HepG2 (cell line): Measurements from ENCODE around the gene GAD1. TPM values are rescaled to one million over a fixed set of nuclear protein-coding genes. Genes with fewer than 3 reads are reported as not detected.

ENCODE experiments used
- ATAC-seq: fragments of 200-7000 bp; cut with Tn5 transposase; 3 replicates; pipeline ENCODE4 v1.9.1; 2020; ENCODE audit warnings: mild to moderate bottlenecking, moderate library complexity
- BruUV-seq: library from RNA; stranded (reverse); fragments of 400-500 nt; replicated peaks from 2 replicates; lab custom pipeline; 2021; lab: Mats Ljungman, UMichigan
- CTCF ChIA-PET: fragments of 300-600 bp; formaldehyde crosslinking; extraction: SDS; loops from one replicate; lab custom pipeline; 2021; ENCODE audit warnings: low total read pairs, inconsistent platforms, low intra/inter-chr PET ratio; lab: Yijun Ruan, JAX
- POLR2A ChIA-PET: fragments of 350-600 bp; sonication (Branson Sonifier 250); formaldehyde crosslinking; loops from one replicate; lab custom pipeline; 2020; ENCODE audit warnings: antibody characterized with exemption, inconsistent platforms; lab: Yijun Ruan, JAX
- DNase-seq: peaks from one replicate; pipeline ENCODE4 v3.0.0-alpha.2; 2015; ENCODE audit warnings: low spot score
- FAIRE-seq: peaks from 3 replicates; lab custom pipeline; 2011; peaks lifted over from hg19 to GRCh38; lab: Jason Lieb, UNC
- H2AFZ ChIP-seq: one replicate; pipeline ENCODE4 v1.6.1; 2011; ENCODE audit warnings: low read length, inconsistent platforms
- H3K27ac ChIP-seq: fragments of 300-600 bp; 3 replicates; pipeline ENCODE4 v1.8.0; 2011; ENCODE audit warnings: mixed run types, mild to moderate bottlenecking, mixed read lengths, low read length, inconsistent platforms; ENCODE audit not compliant: insufficient read depth; ENCODE audit errors: extremely low read length
- H3K27me3 ChIP-seq, 2 experiments: fragments of 200-600 bp in 1 of 2; 2 replicates in 1 of 2; 3 replicates in 1 of 2; pipeline versions ENCODE4 v1.6.0 to v1.8.0; 2011; ENCODE audit warnings: low read length in 2 of 2, mild to moderate bottlenecking in 2 of 2, moderate library complexity in 2 of 2, inconsistent platforms in 1 of 2; ENCODE audit not compliant: insufficient read depth in 2 of 2, control insufficient read depth in 1 of 2
- H3K36me3 ChIP-seq, 2 experiments: fragments of 200-600 bp in 1 of 2; replicated peaks in 1 of 2; 2 replicates in 1 of 2; 3 replicates in 1 of 2; pipeline versions ENCODE4 v1.5.1 to v1.8.0; 2011; ENCODE audit warnings: low read length in 2 of 2, inconsistent platforms in 1 of 2; ENCODE audit not compliant: insufficient read depth in 2 of 2, control insufficient read depth in 1 of 2
- H3K4me1 ChIP-seq: 2 replicates; pipeline ENCODE4 v1.5.1; 2012; ENCODE audit warnings: low read length, inconsistent platforms; ENCODE audit not compliant: insufficient read depth
- H3K4me2 ChIP-seq: 2 replicates; pipeline ENCODE4 v1.6.0; 2011; ENCODE audit warnings: low read depth, low read length, inconsistent platforms
- H3K4me3 ChIP-seq, 3 experiments: fragments of 200-600 bp in 1 of 3; sonication (generic), shearing (Covaris generic) in 1 of 3; replicated peaks in 1 of 3; 2 replicates each; pipeline ENCODE4 v1.5.1; 2011 to 2016; ENCODE audit warnings: low read length in 3 of 3, inconsistent platforms in 2 of 3, low read depth in 2 of 3, mild to moderate bottlenecking in 2 of 3, control low read depth in 1 of 3, mixed read lengths in 1 of 3; ENCODE audit not compliant: insufficient read depth in 1 of 3
- H3K79me2 ChIP-seq: one replicate; pipeline ENCODE4 v1.6.1; 2011; ENCODE audit warnings: low read length, inconsistent platforms; ENCODE audit not compliant: insufficient read depth
- H3K9ac ChIP-seq: 2 replicates; pipeline ENCODE4 v1.6.0; 2011; ENCODE audit warnings: mild to moderate bottlenecking, low read depth, low read length, inconsistent platforms; ENCODE audit not compliant: insufficient read depth
- H3K9me3 ChIP-seq: 2 replicates; pipeline ENCODE4 v1.5.1; 2012; ENCODE audit warnings: mild to moderate bottlenecking, low read length
- H4K20me1 ChIP-seq: 2 replicates; pipeline ENCODE4 v1.6.0; 2011; ENCODE audit warnings: inconsistent platforms, mild to moderate bottlenecking, low read length, moderate library complexity; ENCODE audit not compliant: insufficient read depth
- KDM4B ChIP-seq: sonication (generic); formaldehyde crosslinking; IDR thresholded peaks from 2 replicates; pipeline ENCODE4 v1.4.0; 2020; ENCODE audit warnings: missing genetic modification reagents
- NFAT5 ChIP-seq: sonication (generic); formaldehyde crosslinking; IDR thresholded peaks from 2 replicates; pipeline ENCODE4 v1.4.0; 2020; ENCODE audit warnings: missing genetic modification reagents
- RFX3 ChIP-seq: IDR thresholded peaks from 2 replicates; pipeline ENCODE4 v1.6.1; 2016; ENCODE audit warnings: missing biosample characterization, missing genetic modification reagents
- SMC3 ChIP-seq: IDR thresholded peaks from 2 replicates; pipeline ENCODE4 v1.6.1; 2011; ENCODE audit warnings: low read length, improper control_type of control experiment
- XRCC5 ChIP-seq: fragments of 200-400 bp; formaldehyde crosslinking; optimal IDR thresholded peaks from 2 replicates; pipeline ENCODE3; 2017; ENCODE audit warnings: mild to moderate bottlenecking, low read length
- YEATS4 ChIP-seq: sonication (generic); formaldehyde crosslinking; IDR thresholded peaks from 2 replicates; pipeline ENCODE4 v1.4.0; 2020; ENCODE audit warnings: missing genetic modification reagents, borderline replicate concordance
- ZNF251 ChIP-seq: sonication (generic); formaldehyde crosslinking; IDR thresholded peaks from 2 replicates; pipeline ENCODE4 v1.9.0; 2021; ENCODE audit warnings: mild to moderate bottlenecking, missing genetic modification reagents
- ZNF3 ChIP-seq: IDR thresholded peaks from 2 replicates; pipeline ENCODE4 v1.7.0; 2017; ENCODE audit warnings: inconsistent platforms
- ZNF335 ChIP-seq: sonication (generic); formaldehyde crosslinking; IDR thresholded peaks from 2 replicates; pipeline ENCODE4 v1.4.0; 2020; ENCODE audit warnings: missing genetic modification reagents
- ZNF839 ChIP-seq: sonication (generic); formaldehyde crosslinking; IDR thresholded peaks from 2 replicates; pipeline ENCODE4 v1.4.0; 2020; ENCODE audit warnings: missing genetic modification reagents, mild to moderate bottlenecking, borderline replicate concordance
- ZZZ3 ChIP-seq: sonication (generic); formaldehyde crosslinking; IDR thresholded peaks from 2 replicates; pipeline ENCODE4 v1.4.0; 2020; ENCODE audit warnings: missing genetic modification reagents, mild to moderate bottlenecking, borderline replicate concordance
- WGBS: methylation state at CpG from one replicate; pipeline ENCODE4 v1.1.6; 2017; ENCODE audit warnings: low lambda C conversion rate; 5-methylcytosine and 5-hydroxymethylcytosine counted together
- in situ Hi-C: cut with HindIII; loops from 2 replicates; pipeline ENCODE4 v1.10.0; 2017; ENCODE audit warnings: low pct_unique_long_range_greater_than_20kb; ENCODE audit not compliant: extremely low pct_ligation_motif_present
- intact Hi-C: fragments of 100-400 bp; cut with micrococcal nuclease; formaldehyde crosslinking; loops from one replicate; pipeline ENCODE4 v1.10.0; 2022; ENCODE audit not compliant: unreplicated experiment
- polyA plus RNA-seq, 8 experiments: library from polyadenylated mRNA; depleted of rRNA in 3 of 8; stranded (reverse) in 7 of 8; unstranded in 1 of 8; fragments of >200 nt; fragmentation: Illumina TruSeq in 4 of 8; extraction: Trizol in 4 of 8; gene quantifications; 2 replicates each; pipeline versions ENCODE4 v1.2.1 to v1.2.3, GENCODE V29; 2011 to 2016; ENCODE audit warnings: low read depth in 4 of 8, missing spikeins in 1 of 8, mixed read lengths in 1 of 8; ENCODE audit not compliant: insufficient read depth in 1 of 8
- total RNA-seq, 5 experiments: library from RNA; depleted of rRNA; stranded (reverse); fragments of >200 nt; fragmentation: Illumina TruSeq; extraction: Trizol; gene quantifications; 2 replicates each; pipeline ENCODE4 v1.2.3, GENCODE V29; 2016; ENCODE audit warnings: low read depth in 1 of 5
- TF ChIP-seq, protein P1 (sequence below): sonication (generic); formaldehyde crosslinking; IDR thresholded peaks from 2 replicates; pipeline ENCODE4 v1.8.0; 2022; ENCODE audit warnings: missing genetic modification reagents, low read depth, mild to moderate bottlenecking, borderline replicate concordance
- TF ChIP-seq, protein P2 (sequence below): sonication (generic); formaldehyde crosslinking; IDR thresholded peaks from 2 replicates; pipeline ENCODE4 v1.4.0; 2020; ENCODE audit warnings: low read depth, mild to moderate bottlenecking, missing genetic modification reagents

The GAD1 gene
- total and polyA plus RNA-seq, 2 of the 13 experiments (the other 11 are each of a cell fraction or from before 2014, with no cell fraction given), result 0.09 to 0.13 TPM

GRCh38 chr2:170885130-170885791 is 68.6 kb downstream of the GAD1 start:
- H3K4me3 ChIP-seq, result no peak overlapping the region
- in situ Hi-C loops (no loop called here), intact Hi-C loops (no loop called here)
- ChIA-PET POLR2A (no interaction called here), CTCF (no interaction called here)
- 0 out of 2 replicates have a peak, but pooled peaks have one; percentile 4 for TF ChIP-seq SMC3
- TF ChIP-seq RFX3 (CRISPR knock-in tag), result no peak
- peak; percentile 18 for TF ChIP-seq XRCC5
- TF ChIP-seq ZNF251 (CRISPR knock-in tag), result no peak
- TF ChIP-seq ZNF839 (CRISPR knock-in tag), result no peak
- no peak for TF ChIP-seq ZNF3 (CRISPR knock-in tag)
- H3K9ac ChIP-seq, result no peak overlapping the region
- no peaks in the 10 kb centered on the region for H3K36me3 ChIP-seq
- no peak overlapping the region for H3K4me2 ChIP-seq
- H3K27ac ChIP-seq, result no peak overlapping the region
- DNase-seq (no peak), ATAC-seq (peak; percentile 89), FAIRE-seq (no peak)
- no peak overlapping the region for H2AFZ ChIP-seq
- no peaks in the 10 kb centered on the region for H3K79me2 ChIP-seq
- H3K4me1 ChIP-seq, result no peaks in the 10 kb centered on the region
- no TSS peak for BruUV-seq
- H3K9me3 ChIP-seq, result no peaks in the 10 kb centered on the region
- H4K20me1 ChIP-seq, result no peaks in the 10 kb centered on the region
- 25% methylated on average over 5 of the region's 5 CpGs for WGBS
- H3K27me3 ChIP-seq, result no peaks in the 10 kb centered on the region; a peak in 2 of 5 replicates

- FAIRE-seq (no peak), ATAC-seq (no peak), DNase-seq (no peak)
- Histone ChIP-seq H3K79me2 (no peaks in the 10 kb centered on the region), H4K20me1 (no peaks in the 10 kb centered on the region), H3K9me3 (no peaks in the 10 kb centered on the region), H3K4me2 (no peak overlapping the region), H2AFZ (no peak overlapping the region), H3K27me3 (no peaks in the 10 kb centered on the region; a peak in 2 of 5 replicates), H3K9ac (no peak overlapping the region), H3K36me3 (no peaks in the 10 kb centered on the region), H3K27ac (no peak overlapping the region), H3K4me1 (no peaks in the 10 kb centered on the region), H3K4me3 (no peak overlapping the region)
- ChIA-PET POLR2A (no interaction called here), CTCF (no interaction called here)
- no TSS peak for BruUV-seq
- in situ Hi-C loops, result no loop called here
- intact Hi-C loops, result no loop called here
- WGBS, result 36% methylated on average over 1 of the region's 1 CpG
- no peak for TF ChIP-seq NFAT5 (CRISPR knock-in tag)
- no peak for TF ChIP-seq KDM4B (CRISPR knock-in tag)
- TF ChIP-seq ZNF335 (CRISPR knock-in tag), result no peak
- TF ChIP-seq, protein P1, sequence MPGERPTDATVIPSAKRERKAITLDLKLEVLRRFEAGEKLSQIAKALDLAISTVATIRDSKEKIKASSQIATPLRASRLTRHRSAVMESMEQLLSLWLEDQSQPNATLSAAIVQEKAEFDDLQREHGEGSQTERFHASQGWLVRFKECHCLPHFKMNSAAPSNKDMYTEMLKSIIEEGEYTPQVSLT, result no peak
- no peak for TF ChIP-seq YEATS4 (CRISPR knock-in tag)
- TF ChIP-seq, protein P2, sequence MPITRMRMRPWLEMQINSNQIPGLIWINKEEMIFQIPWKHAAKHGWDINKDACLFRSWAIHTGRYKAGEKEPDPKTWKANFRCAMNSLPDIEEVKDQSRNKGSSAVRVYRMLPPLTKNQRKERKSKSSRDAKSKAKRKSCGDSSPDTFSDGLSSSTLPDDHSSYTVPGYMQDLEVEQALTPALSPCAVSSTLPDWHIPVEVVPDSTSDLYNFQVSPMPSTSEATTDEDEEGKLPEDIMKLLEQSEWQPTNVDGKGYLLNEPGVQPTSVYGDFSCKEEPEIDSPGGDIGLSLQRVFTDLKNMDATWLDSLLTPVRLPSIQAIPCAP (CRISPR knock-in tag), result no peak
- no peak for TF ChIP-seq ZZZ3 (CRISPR knock-in tag)
Measured at GRCh38 chr2:170886386-170886785, 69.7 kb downstream of the GAD1 start.
